Left lung (tissue), 10 donors: ENCODE results near the gene CRTC2. TPM values are rescaled to one million over a fixed set of nuclear protein-coding genes. Genes with fewer than 3 reads are reported as not detected.

Experiments
- ATAC-seq: fragments of 200-7000 bp; cut with Tn5 transposase; one replicate; pipeline ENCODE4 v1.9.1; 2020; ENCODE audit warnings: moderate library complexity
- DNase-seq, 4 donors: peaks; one replicate each; pipeline ENCODE4 v3.0.0-alpha.2; 2013 to 2020
- H3K27ac ChIP-seq, 2 donors: fragments of 200-600 bp; sonication (generic) in 1 of 2; one replicate each; pipeline versions ENCODE4 v1.5.0 to v1.8.0; 2020 to 2021
- H3K27me3 ChIP-seq, 2 donors: fragments of 200-600 bp; sonication (generic) in 1 of 2; one replicate each; pipeline versions ENCODE4 v1.5.0 to v1.8.0; 2020 to 2021
- H3K36me3 ChIP-seq, 2 donors: fragments of 200-600 bp; sonication (generic) in 1 of 2; one replicate each; pipeline versions ENCODE4 v1.5.0 to v1.8.0; 2020 to 2021
- H3K4me1 ChIP-seq, 2 donors: fragments of 200-600 bp; one replicate each; pipeline ENCODE4 v1.8.0; 2021
- H3K4me3 ChIP-seq, 2 donors: fragments of 200-600 bp; sonication (generic) in 1 of 2; one replicate each; pipeline versions ENCODE4 v1.5.0 to v1.8.0; 2020 to 2021; ENCODE audit warnings: mild to moderate bottlenecking in 1 of 2
- H3K9me3 ChIP-seq, 2 donors: fragments of 200-600 bp; sonication (generic) in 1 of 2; one replicate each; pipeline versions ENCODE4 v1.5.0 to v1.8.0; 2020 to 2021
- intact Hi-C, 2 donors: fragments of 100-400 bp; cut with DNase I; formaldehyde crosslinking; loops; one replicate each; pipeline versions ENCODE4 v1.11.2 to v1.14.2; 2022
- polyA plus RNA-seq, 6 donors: library from polyadenylated mRNA; unstranded; fragments of 120-200 nt; gene quantifications; one replicate each; pipeline ENCODE4 v1.2.1, GENCODE V29; 2013; ENCODE audit not compliant: insufficient read length in 6 of 6
- total RNA-seq, 2 donors: library from RNA; stranded (reverse); fragmentation: NEBNext Ultra II Directional; extraction: Animal tissue kit (Norgen Biotek cat#: 25700); gene quantifications; one replicate each; pipeline ENCODE4 v1.2.1, GENCODE V29; 2021
- TF ChIP-seq, protein P1 (sequence below), 2 donors: fragments of 200-600 bp; sonication (generic) in 1 of 2; IDR thresholded peaks; one replicate each; pipeline versions ENCODE4 v1.5.0 to v1.8.0; 2021; ENCODE audit warnings: antibody characterized with exemption in 2 of 2
- donor health status: DM: no; HTN: yes; CAD: no.
- donor health status: DM: no; HTN: no; CAD: no.

The CRTC2 gene
- total and polyA plus RNA-seq, 8 donors: 39.7 to 54.3 (median 47.1) TPM

DNA sequence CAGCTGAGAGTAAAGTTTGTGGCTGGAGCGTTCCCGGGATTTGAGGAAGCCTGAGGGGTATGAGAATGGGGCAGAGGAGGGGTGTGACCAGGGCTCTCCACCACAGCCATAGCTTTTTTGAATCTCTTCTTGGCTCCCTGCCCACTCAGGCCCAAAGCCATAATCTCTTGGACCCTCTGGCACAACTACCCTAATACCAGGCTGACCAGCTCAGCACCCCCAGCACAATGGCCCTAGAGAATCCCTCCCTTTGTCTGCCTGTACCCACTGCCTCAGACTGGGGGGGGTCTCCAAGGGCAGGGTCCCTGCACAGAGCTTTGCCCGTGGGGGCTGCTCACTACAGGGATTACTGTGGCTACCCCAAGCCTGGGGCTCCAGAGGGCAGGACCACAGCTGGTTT lies 19.4 kb downstream of the CRTC2 start:
- ATAC-seq: no peak
- no peak overlapping the region for H3K4me3 ChIP-seq
- no peak for DNase-seq
- peaks cover 0 to 21% of the 10 kb centered on the region in 2 donors for H3K4me1 ChIP-seq
- H3K9me3 ChIP-seq: no peaks in the 10 kb centered on the region
- TF ChIP-seq, protein P1, sequence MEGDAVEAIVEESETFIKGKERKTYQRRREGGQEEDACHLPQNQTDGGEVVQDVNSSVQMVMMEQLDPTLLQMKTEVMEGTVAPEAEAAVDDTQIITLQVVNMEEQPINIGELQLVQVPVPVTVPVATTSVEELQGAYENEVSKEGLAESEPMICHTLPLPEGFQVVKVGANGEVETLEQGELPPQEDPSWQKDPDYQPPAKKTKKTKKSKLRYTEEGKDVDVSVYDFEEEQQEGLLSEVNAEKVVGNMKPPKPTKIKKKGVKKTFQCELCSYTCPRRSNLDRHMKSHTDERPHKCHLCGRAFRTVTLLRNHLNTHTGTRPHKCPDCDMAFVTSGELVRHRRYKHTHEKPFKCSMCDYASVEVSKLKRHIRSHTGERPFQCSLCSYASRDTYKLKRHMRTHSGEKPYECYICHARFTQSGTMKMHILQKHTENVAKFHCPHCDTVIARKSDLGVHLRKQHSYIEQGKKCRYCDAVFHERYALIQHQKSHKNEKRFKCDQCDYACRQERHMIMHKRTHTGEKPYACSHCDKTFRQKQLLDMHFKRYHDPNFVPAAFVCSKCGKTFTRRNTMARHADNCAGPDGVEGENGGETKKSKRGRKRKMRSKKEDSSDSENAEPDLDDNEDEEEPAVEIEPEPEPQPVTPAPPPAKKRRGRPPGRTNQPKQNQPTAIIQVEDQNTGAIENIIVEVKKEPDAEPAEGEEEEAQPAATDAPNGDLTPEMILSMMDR (IDR thresholded peaks at IDR 0.05): no peak
- no peaks in the 10 kb centered on the region for H3K27me3 ChIP-seq
- peaks cover 0 to 97% of the 10 kb centered on the region in 2 donors for H3K36me3 ChIP-seq
- intact Hi-C loops: no loop called here
- H3K27ac ChIP-seq: no peak overlapping the region

DNA sequence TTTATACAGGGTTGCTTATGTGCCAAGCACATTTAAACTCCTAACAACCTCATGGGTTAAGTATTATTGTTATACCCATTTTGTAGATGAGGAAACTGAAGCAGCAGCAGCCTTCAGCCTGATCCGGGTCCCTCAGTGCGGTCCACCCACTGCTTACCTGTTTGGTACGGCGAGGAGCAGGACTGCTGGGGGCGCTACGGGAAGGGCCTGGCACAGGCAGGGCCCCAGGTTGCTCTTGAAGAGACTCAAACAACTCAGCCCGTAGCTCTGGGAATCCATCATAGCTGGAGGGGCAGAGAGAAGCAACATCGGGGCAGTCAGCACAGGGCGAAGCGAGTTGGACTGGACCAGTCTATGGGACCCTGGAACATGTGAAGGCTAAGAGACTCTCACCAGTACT lies 21.1 kb downstream of the CRTC2 start:
- DNase-seq: no peak
- Histone ChIP-seq H3K27ac (no peak overlapping the region), H3K4me1 (peaks cover 0 to 4% of the 10 kb centered on the region in 2 donors), H3K4me3 (no peak overlapping the region), H3K27me3 (no peaks in the 10 kb centered on the region), H3K36me3 (peaks cover 0 to 100% of the 10 kb centered on the region in 2 donors), H3K9me3 (no peaks in the 10 kb centered on the region)
- no peak for ATAC-seq
- TF ChIP-seq, protein P1 (IDR thresholded peaks at IDR 0.05): no peak
- intact Hi-C loops: no loop called here

DNA sequence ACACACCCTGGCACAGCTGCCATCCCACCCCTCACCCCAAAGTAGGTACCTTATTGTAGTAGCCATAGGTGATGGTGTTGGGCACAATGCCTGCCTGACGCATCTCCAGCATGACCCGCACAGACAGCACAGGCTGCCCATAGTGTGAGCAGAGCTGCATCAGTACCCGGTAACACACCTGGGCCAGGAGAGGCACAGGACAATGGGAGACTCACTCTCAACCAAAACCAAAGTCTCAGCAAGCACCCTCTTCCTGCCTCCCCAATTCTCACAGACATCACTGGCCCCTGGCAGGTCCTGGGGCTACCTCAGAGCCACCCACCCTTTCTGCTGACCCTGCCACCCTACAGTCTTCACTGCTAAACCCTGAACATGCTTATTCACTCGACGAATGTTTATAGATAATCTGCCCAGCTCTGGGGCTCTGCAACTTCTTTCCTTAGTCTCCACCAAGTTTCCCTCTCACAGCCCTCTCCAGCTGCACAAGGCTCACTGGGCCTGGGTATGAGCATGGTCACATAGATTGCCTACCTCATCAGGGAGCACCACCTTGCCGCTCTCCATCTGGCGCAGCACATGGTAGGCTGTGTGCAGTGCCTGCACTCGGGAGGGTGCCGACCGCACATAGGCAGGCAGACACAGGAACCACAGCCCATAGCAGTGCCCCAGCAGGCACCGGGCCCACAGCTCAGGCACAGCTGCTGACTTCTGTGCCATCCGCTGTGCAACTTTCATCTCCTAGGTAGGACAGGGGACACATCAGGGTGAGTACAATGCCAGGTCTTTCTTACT lies 22.2 kb downstream of the CRTC2 start:
- TF ChIP-seq, protein P1 (IDR thresholded peaks at IDR 0.05): no peak
- Histone ChIP-seq H3K27ac (no peak overlapping the region), H3K4me1 (peaks cover 0 to 3% of the 10 kb centered on the region in 2 donors), H3K9me3 (no peaks in the 10 kb centered on the region), H3K27me3 (no peaks in the 10 kb centered on the region), H3K36me3 (peaks cover 0 to 100% of the 10 kb centered on the region in 2 donors), H3K4me3 (no peak overlapping the region)
- no peak for ATAC-seq
- intact Hi-C loops: no loop called here
- peak in 1 of 4 donors; percentile 11 for DNase-seq

DNA sequence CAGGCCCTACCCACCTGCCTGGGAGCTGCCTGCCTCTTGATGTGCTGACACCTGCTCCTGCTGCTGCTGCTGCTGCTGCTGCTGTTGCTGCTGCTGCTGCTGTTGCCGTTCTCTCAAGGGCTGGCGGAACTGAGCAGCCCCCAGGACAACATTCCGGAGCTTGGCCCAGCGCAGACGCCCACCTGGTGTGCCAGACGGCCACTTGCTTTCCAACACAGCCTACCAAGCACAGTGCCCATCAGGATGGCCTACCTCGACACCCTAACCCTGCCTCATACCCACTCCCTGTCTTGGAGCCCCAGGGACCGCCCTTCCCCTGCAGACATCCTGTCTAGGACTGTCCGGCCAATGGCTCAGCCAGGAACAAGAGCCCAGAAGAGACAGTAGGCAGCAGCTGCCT lies 23.7 kb downstream of the CRTC2 start:
- TF ChIP-seq, protein P1 (IDR thresholded peaks at IDR 0.05): no peak
- intact Hi-C loops: no loop called here
- Histone ChIP-seq H3K27ac (no peak overlapping the region), H3K27me3 (no peaks in the 10 kb centered on the region), H3K4me1 (peaks cover 0 to under 1% of the 10 kb centered on the region in 2 donors), H3K4me3 (no peak overlapping the region), H3K36me3 (peaks cover 0 to 100% of the 10 kb centered on the region in 2 donors), H3K9me3 (no peaks in the 10 kb centered on the region)
- ATAC-seq (no peak), DNase-seq (peak in 1 of 4 donors; percentile 12)

DNA sequence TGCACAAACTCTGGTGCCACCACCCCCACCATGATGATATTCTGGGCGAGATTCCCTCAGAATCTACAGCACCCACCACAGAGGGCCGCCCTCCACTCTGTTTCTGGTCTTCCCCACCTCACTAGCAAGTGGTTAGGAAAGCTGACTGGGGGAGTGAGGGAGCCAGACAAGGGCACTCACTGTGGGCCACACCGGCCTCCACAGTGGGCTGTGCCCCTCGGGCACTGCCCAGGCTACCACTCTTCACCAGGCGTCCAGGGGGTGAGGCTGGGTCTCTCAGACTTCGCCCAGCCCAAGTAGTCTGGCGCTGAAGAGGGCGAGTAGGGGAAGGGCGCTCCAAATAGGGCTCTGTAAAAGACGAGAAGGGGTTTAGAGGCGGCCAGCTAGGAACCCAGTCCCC lies 24.5 kb downstream of the CRTC2 start:
- Histone ChIP-seq H3K27me3 (no peaks in the 10 kb centered on the region), H3K36me3 (peaks cover 0 to 100% of the 10 kb centered on the region in 2 donors), H3K4me3 (no peak overlapping the region), H3K9me3 (no peaks in the 10 kb centered on the region), H3K4me1 (peaks cover 0 to 3% of the 10 kb centered on the region in 2 donors), H3K27ac (no peak overlapping the region)
- TF ChIP-seq, protein P1 (IDR thresholded peaks at IDR 0.05): no peak
- ATAC-seq (no peak), DNase-seq (no peak)
- intact Hi-C loops: no loop called here
